HG03521 (cell line): ENCODE results near the gene PAGR1.
"Not testable (repeated sequence)": the region's sequence is repeated elsewhere in the genome, so short reads cannot be mapped to it uniquely, and the experiment has no call there.

Experiments
- ATAC-seq: cut with Tn5 transposase; IDR thresholded peaks from one replicate; pipeline ENCODE4 v1.9.1; 2021; ENCODE audit warnings: mild to moderate bottlenecking, moderate library complexity; ENCODE audit not compliant: unreplicated experiment

PAGR1 gene

GRCh38 chr16:29815793-29816693 lies at the start of gene PAGR1:
Gene PAGR1 (plus strand): TSS chr16:29816152. CDS start chr16:29816526, 374 bp downstream.
- ATAC-seq, result peak; percentile 55

- ATAC-seq, result no peak
These were observed 49.4 kb upstream of the PAGR1 start for GRCh38 chr16:29766571-29766970.

GRCh38 chr16:29767062-29767461 lies 48.9 kb upstream of the PAGR1 start:
- ATAC-seq, result no peak

GRCh38 chr16:29769507-29769906 lies 46.4 kb upstream of the PAGR1 start:
- ATAC-seq, result no peak

- ATAC-seq, result no peak
These were observed 45.6 kb upstream of the PAGR1 start for GRCh38 chr16:29770250-29770929.

GRCh38 chr16:29772330-29772729 lies 43.6 kb upstream of the PAGR1 start:
- ATAC-seq, result not testable (repeated sequence)

- ATAC-seq, result no peak
These were observed 41.2 kb upstream of the PAGR1 start for GRCh38 chr16:29774730-29775129.

- ATAC-seq, result no peak
These were observed 40.1 kb upstream of the PAGR1 start for GRCh38 chr16:29775742-29776408.

- no peak for ATAC-seq
These were observed 38.2 kb upstream of the PAGR1 start, which contains the start of gene ZG16 for GRCh38 chr16:29777576-29778350. Gene ZG16 (plus strand): TSS chr16:29778256. CDS start chr16:29779267, 1,011 bp downstream.

GRCh38 chr16:29779474-29779873 lies 36.5 kb upstream of the PAGR1 start:
- no peak for ATAC-seq

- ATAC-seq, result not testable (repeated sequence)
These were observed 32.6 kb upstream of the PAGR1 start for GRCh38 chr16:29783094-29783953.

- ATAC-seq, result no peak
These were observed 31.8 kb upstream of the PAGR1 start for GRCh38 chr16:29784157-29784556.

- ATAC-seq, result peak; percentile 53
These were observed 31.0 kb upstream of the PAGR1 start for GRCh38 chr16:29784901-29785500.

GRCh38 chr16:29787155-29787554 lies 28.8 kb upstream of the PAGR1 start:
- not testable (repeated sequence) for ATAC-seq

GRCh38 chr16:29789775-29790182 lies 26.2 kb upstream of the PAGR1 start:
- no peak for ATAC-seq

GRCh38 chr16:29790183-29790948 lies 25.6 kb upstream of the PAGR1 start, which contains the start of gene KIF22:
Gene KIF22 (plus strand): TSS chr16:29790751. CDS start chr16:29790760, 9 bp downstream.
- peak; percentile 95 for ATAC-seq

- no peak for ATAC-seq
These were observed 24.8 kb upstream of the PAGR1 start for GRCh38 chr16:29790949-29791844.
